ENCODE results near the gene SCART1. TPM values are rescaled to one million over a fixed set of nuclear protein-coding genes. Genes with fewer than 3 reads are reported as not detected.

SCART1 gene
- total RNA-seq, 1 experiment from 2014 or later, result 3.7 TPM

- intact Hi-C loops (cut with micrococcal nuclease), result no loop called here
- Histone ChIP-seq H3K79me2 (ENCODE audit: insufficient read depth, low read length) (no peaks in the 10 kb centered on the region), H3K9ac (ENCODE audit: low read length) (no peak overlapping the region), H3K9me3 (ENCODE audit: control insufficient read depth in 1 of 2, insufficient read depth in 1 of 2, low read depth in 1 of 2, low read length in 2 of 2) (peaks cover 0 to 3% of the 10 kb centered on the region in 2 experiments; a peak in 1 of 4 replicates), H3K27ac (ENCODE audit: low read depth, low read length) (no peak overlapping the region), H3K4me2 (ENCODE audit: low read length) (no peak overlapping the region), H2AFZ (ENCODE audit: low read depth, low read length, poor library complexity, severe bottlenecking) (no peak overlapping the region), H3K36me3 (ENCODE audit: control insufficient read depth in 1 of 2, insufficient read depth in 2 of 2, low read length in 2 of 2) (no peaks in the 10 kb centered on the region), H3K9me2 (ENCODE audit: insufficient read depth) (no peaks in the 10 kb centered on the region), H4K20me1 (ENCODE audit: insufficient read depth) (no peaks in the 10 kb centered on the region), H3K27me3 (ENCODE audit: insufficient read depth, low read length) (no peaks in the 10 kb centered on the region), H3K4me3 (replicated peaks in 1 of 2; ENCODE audit: low read depth in 1 of 2, low read length in 2 of 2) (no peak overlapping the region), H3K4me1 (ENCODE audit: control insufficient read depth in 1 of 2, insufficient read depth in 2 of 2, low read length in 2 of 2) (no peaks in the 10 kb centered on the region)
- ChIA-PET RAD21 (ENCODE audit: low non-redundant PET in 1 of 2, low total read pairs in 2 of 2, uncharacterized antibody in 2 of 2, unreplicated experiment in 2 of 2) (no interaction called here), POLR2A (no interaction called here), CTCF (no interaction called here)
- TF ChIP-seq FOSL1 (IDR thresholded peaks at IDR 0.05; ENCODE audit: low read depth), result no peak
- TF ChIP-seq JUND (IDR thresholded peaks at IDR 0.05), result no peak
- no peak for TF ChIP-seq TCF7L2 (IDR thresholded peaks at IDR 0.05; ENCODE audit: borderline replicate concordance, extremely low read depth, insufficient read depth, insufficient read length)
- TF ChIP-seq CTCF (IDR thresholded peaks at IDR 0.05 in 2 of 3, conservative IDR thresholded peaks at IDR 0.05 in 1 of 3; ENCODE audit: borderline replicate concordance in 1 of 3, insufficient read depth in 1 of 3, low read depth in 2 of 3, low read length in 2 of 3), result no peak
- no peak for TF ChIP-seq EZH2phosphoT487 (IDR thresholded peaks at IDR 0.05; ENCODE audit: borderline replicate concordance)
- TF ChIP-seq ELF1 (IDR thresholded peaks at IDR 0.05; ENCODE audit: borderline replicate concordance, low read depth), result no peak
- no peak for TF ChIP-seq ZBTB33 (IDR thresholded peaks at IDR 0.05; ENCODE audit: extremely low read depth, insufficient replicate concordance, low read length)
- TF ChIP-seq SP1 (IDR thresholded peaks at IDR 0.05; ENCODE audit: low read depth), result no peak
- TF ChIP-seq REST (IDR thresholded peaks at IDR 0.05; ENCODE audit: low read depth), result no peak
- no TSS peak for BruUV-seq (replicated peaks)
- ATAC-seq (no peak), DNase-seq (ENCODE audit: low read depth, low spot score) (no peak)
Measured at GRCh38 chr10:133452453-133452852, 1.3 kb upstream of the SCART1 start.

All from HCT116 (cell line).